GM06990 (cell line): ENCODE data around the gene SWAP70.

ENCODE experiments used
- DNase-seq: peaks from one replicate; pipeline ENCODE4 v3.0.0-alpha.2; 2011; ENCODE audit not compliant: insufficient read length; ENCODE audit errors: extremely low read depth
- H3K27me3 ChIP-seq: replicated peaks from 2 replicates; pipeline ENCODE4 v1.6.0; 2011; ENCODE audit warnings: low read length; ENCODE audit not compliant: control insufficient read depth, insufficient read depth
- H3K36me3 ChIP-seq: 2 replicates; pipeline ENCODE4 v1.5.1; 2011; ENCODE audit warnings: low read length; ENCODE audit not compliant: control insufficient read depth, insufficient read depth
- H3K4me3 ChIP-seq: replicated peaks from 2 replicates; pipeline ENCODE4 v1.5.1; 2011; ENCODE audit warnings: low read depth, mild to moderate bottlenecking, control low read depth, low read length
- TF ChIP-seq, protein P1 (sequence below): IDR thresholded peaks from 2 replicates; pipeline ENCODE4 v1.5.1; 2011; ENCODE audit warnings: low read length, control low read depth, mild to moderate bottlenecking, inconsistent platforms; ENCODE audit not compliant: insufficient read depth, poor library complexity, severe bottlenecking

The SWAP70 gene

GRCh38 chr11:9771071-9771511 is 107.2 kb downstream of the SWAP70 start:
- TF ChIP-seq, protein P1, sequence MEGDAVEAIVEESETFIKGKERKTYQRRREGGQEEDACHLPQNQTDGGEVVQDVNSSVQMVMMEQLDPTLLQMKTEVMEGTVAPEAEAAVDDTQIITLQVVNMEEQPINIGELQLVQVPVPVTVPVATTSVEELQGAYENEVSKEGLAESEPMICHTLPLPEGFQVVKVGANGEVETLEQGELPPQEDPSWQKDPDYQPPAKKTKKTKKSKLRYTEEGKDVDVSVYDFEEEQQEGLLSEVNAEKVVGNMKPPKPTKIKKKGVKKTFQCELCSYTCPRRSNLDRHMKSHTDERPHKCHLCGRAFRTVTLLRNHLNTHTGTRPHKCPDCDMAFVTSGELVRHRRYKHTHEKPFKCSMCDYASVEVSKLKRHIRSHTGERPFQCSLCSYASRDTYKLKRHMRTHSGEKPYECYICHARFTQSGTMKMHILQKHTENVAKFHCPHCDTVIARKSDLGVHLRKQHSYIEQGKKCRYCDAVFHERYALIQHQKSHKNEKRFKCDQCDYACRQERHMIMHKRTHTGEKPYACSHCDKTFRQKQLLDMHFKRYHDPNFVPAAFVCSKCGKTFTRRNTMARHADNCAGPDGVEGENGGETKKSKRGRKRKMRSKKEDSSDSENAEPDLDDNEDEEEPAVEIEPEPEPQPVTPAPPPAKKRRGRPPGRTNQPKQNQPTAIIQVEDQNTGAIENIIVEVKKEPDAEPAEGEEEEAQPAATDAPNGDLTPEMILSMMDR: no peak
- Histone ChIP-seq H3K4me3 (no peak overlapping the region), H3K27me3 (no peaks in the 10 kb centered on the region), H3K36me3 (no peaks in the 10 kb centered on the region)
- DNase-seq: no peak

GRCh38 chr11:9772218-9772617 is 108.3 kb downstream of the SWAP70 start:
- DNase-seq: no peak
- Histone ChIP-seq H3K36me3 (no peaks in the 10 kb centered on the region), H3K4me3 (no peak overlapping the region), H3K27me3 (no peaks in the 10 kb centered on the region)
- TF ChIP-seq, protein P1: no peak

- Histone ChIP-seq H3K27me3 (no peaks in the 10 kb centered on the region), H3K4me3 (no peak overlapping the region), H3K36me3 (no peaks in the 10 kb centered on the region)
- no peak for DNase-seq
- TF ChIP-seq, protein P1: no peak
Measured at GRCh38 chr11:9773524-9773923, 109.6 kb downstream of the SWAP70 start.

DNA sequence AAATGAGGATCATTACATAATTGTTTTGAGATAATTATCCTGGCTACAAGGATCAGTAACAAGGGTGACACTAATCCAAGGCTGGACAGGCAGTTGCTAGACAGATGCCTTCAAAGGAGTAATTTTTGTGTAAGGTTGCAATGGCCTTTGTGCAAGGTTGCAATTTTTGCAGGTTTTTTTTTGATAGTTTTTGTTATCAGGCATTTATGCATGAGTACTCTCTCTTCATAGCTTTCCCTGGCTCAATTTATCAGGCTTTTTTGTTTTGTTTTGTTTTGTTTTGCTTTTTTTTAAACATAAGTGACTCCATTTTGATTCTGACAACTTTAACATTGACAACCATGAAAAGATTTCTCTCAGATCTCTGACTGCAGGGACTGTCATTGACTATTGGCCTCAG is 110.2 kb downstream of the SWAP70 start:
- Histone ChIP-seq H3K4me3 (no peak overlapping the region), H3K36me3 (no peaks in the 10 kb centered on the region), H3K27me3 (no peaks in the 10 kb centered on the region)
- TF ChIP-seq, protein P1: no peak
- DNase-seq: no peak

- DNase-seq: no peak
- TF ChIP-seq, protein P1: no peak
- Histone ChIP-seq H3K36me3 (no peaks in the 10 kb centered on the region), H3K27me3 (no peaks in the 10 kb centered on the region), H3K4me3 (no peak overlapping the region)
Measured at GRCh38 chr11:9774591-9775397, 110.9 kb downstream of the SWAP70 start.
